NCI-H1092 treated with DMSO at 0.1 percent for 48 hours (cell line): Measurements from ENCODE around the gene MICU2.
A peak's percentile ranks its signal among the peaks of the same experiment; 100 is the strongest.

Experiments
- DNase-seq: peaks from one replicate; lab custom pipeline; 2025; lab: John Stamatoyannopoulos, UW

The MICU2 gene

GRCh38 chr13:21483748-21484147 lies 120.2 kb downstream of the MICU2 start:
- no peak for DNase-seq

DNA sequence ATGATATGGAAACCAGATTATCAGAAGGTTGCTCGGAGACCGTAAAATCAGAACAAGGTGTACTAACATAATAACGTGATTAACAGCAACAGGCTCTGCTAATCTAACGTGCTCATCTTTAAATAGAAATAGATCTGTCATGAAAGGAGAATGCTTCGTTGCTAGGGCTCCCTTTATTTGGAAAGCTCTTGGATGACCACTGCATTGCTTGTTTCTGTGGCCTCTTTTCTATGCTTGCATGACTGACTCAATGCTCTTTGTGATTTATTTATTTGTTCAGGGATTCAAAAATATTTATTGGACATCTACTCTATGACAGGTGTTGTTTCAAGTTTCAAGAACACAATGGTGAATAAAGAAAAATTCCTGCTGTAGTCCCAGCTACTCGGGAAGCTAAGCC lies 122.6 kb downstream of the MICU2 start:
- peak; percentile 32 for DNase-seq

DNA sequence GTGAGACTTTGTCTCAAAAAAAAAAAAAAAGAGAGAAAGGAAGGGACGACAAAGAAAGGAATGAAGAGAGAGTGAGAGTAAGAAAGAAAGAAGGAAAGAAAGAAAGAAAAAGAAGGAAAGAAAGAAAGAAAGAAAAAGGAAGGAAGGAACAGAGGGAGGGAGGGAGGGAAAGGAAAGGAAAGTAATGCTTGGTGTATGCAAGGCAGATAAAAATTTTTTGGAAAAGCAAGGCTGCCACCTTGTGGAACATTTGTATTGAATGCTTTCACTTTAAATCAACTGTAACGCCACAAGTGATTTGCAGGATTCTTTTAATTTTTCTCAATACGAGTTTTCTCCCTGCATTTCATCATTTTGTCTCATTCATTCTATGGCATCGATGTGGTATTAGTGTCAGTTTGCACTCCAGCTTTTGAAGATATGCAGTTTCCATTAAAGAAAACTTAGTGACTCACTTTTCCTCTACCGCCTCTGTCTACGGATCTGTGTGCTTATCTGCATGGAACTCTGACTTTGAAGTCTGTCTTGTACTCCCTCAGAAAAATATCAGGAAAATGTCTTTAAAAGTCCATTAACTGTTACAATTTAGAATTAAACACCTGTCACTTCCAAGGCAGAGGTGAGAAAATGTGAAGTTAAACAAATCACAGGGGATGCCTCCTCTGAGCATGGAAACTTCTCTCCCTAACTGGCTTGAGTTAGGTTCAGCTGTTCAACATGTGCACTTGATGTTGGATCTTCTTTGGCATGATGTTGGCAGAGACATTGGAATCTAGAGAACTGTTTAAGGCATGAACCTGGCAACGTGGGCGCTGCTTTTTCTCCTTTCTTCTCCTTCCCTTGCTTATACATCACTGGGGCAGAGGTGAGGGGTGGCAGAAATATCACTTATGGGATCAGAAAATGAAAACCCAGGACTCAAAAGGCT lies 124.8 kb downstream of the MICU2 start:
- DNase-seq: peak; percentile 84

DNA sequence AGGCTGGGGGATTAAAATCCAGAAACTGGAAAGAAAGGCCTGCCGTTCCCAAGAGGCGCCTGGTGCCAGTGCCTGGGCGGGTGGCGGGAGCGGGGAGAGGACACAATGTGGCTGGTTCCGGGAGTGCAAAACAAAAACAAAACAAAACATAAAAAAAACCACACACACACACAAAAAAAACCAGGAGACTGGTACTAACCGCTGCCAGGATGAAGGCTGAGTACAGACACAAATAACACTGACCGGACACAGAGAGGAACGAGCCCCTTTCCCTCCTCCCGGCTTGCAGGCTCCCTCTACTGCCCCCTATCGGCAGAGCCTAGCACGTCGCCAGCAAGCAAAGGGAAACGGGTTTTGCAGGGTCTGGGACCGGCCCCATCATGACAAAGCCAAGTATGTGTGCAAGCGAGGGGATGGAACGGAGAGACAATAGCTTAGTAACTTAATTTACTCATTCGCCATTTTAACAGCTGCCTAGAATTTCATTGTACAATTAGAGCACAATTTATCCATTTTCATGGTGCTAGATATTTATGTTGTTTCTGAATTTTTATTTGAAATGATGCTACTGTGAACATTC lies 127.0 kb downstream of the MICU2 start:
- DNase-seq: peak; percentile 88

GRCh38 chr13:21475115-21475514 lies 128.9 kb downstream of the MICU2 start:
- no peak for DNase-seq

GRCh38 chr13:21470785-21471184 lies 133.2 kb downstream of the MICU2 start:
- no peak for DNase-seq

GRCh38 chr13:21466527-21466926 lies 137.4 kb downstream of the MICU2 start:
- no peak for DNase-seq

GRCh38 chr13:21465710-21466160 lies 138.2 kb downstream of the MICU2 start:
- DNase-seq: no peak

DNA sequence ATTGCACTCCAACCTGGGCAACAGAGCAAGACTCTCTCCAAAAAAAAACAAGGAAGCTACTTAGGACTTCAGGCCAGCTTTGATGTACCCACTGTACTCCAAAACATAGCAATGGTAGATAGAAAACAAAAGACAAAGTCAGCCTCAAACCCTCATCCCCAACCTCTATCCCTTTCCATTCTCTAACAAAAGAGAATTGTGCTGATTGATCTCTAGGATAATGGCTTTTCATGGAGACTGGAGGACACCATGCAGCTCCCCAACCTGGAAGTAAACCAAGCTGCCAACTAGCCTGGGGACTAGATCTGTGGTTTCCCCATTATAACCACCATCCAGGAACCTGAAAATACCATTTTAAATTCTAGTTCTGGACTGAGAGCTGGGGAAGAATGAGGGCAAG lies 140.5 kb downstream of the MICU2 start:
- no peak for DNase-seq

- no peak for DNase-seq
Measured at GRCh38 chr13:21461131-21461530, 142.8 kb downstream of the MICU2 start.

- peak; percentile 82 for DNase-seq
Measured at GRCh38 chr13:21458813-21459701, 144.9 kb downstream of the MICU2 start, which contains the start of gene ZDHHC20. Gene ZDHHC20 (minus strand): TSS chr13:21459303. CDS start chr13:21459171, 132 bp downstream.

DNA sequence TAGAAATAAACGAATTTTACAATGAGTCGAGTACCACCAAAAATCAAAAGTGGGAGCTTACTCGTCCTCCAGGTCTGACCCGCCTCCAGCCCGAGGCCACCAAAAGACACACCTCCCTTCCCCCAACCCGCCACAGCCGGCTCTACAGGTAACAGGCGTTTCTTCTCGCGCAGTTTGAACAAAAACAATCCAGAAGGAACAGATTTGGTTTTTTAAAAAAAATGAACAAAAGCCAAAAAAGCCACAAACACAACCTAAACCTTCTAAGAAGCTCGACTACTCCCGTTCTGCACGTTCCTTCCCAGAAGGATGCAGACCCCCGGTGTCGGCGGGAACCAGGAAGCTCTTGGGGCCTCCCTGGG lies 145.5 kb downstream of the MICU2 start:
- DNase-seq: peak; percentile 39

- no peak for DNase-seq
Measured at GRCh38 chr13:21453387-21454081, 150.4 kb downstream of the MICU2 start.

DNA sequence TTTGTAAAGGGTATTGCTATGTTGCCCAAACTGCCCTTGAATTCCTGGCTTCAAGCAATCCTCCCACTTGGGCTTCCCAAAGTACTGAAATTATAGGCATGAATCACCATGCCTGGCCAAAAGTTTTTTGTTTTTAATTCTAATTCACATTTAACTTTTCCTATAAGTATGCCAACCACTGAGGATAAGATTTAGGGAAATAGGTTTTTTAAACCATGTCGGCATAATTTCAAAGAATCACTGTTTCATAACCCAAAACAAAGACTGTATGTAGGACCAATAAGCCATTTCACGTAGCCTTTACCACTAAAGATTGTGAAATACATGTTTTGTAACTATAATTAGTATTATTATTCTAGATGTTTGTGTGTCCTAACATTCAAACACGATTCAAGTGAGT lies 153.0 kb downstream of the MICU2 start:
- DNase-seq: no peak

DNA sequence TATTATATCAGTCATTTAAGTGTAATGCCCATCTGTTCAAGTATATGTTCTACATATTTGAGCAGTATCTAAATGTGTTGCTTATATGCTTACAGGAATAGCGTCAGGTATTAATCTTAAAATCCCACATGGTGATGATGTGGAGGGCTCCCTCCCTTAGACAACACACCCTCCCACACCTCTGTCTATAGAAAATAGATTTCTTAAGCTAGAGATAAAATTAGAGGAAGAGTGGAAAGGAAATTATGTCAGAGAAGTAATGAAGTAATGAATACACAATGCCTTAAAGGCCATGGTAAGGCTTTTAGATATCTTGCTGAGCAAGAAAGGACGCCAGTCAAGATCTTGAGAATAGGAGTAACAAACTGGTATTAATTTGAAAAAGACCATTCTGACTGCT lies 157.3 kb downstream of the MICU2 start:
- no peak for DNase-seq

- DNase-seq: no peak
Measured at GRCh38 chr13:21445759-21446158, 158.2 kb downstream of the MICU2 start.

DNA sequence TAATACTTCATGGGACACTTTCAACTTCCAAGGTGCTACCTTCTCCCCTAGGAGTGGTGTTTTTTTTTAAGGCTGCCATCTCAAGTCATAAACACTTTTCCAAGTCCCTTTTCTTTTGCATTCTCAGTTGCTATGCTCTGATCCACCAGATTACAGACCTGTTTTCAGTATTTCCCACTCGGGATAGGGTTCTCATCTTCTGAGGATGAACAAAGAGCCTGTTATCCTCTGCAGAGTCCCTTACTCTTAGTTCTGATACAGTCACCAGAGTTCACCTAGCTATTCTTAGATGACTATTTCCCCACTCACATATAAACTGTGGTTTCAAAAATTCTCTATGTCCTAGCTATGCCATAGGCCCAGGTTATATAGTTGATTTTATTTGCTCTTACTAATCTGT lies 160.8 kb downstream of the MICU2 start:
- no peak for DNase-seq
